ENCODE results near the gene NNT.
"Not testable (repeated sequence)": the region's sequence is repeated elsewhere in the genome, so short reads cannot be mapped to it uniquely, and the experiment has no call there.

NNT gene

GRCh38 chr5:43728581-43728980 is 125.6 kb downstream of the NNT start:
- no peak for DNase-seq (ENCODE audit: low read depth)
- TF ChIP-seq CTCF (IDR thresholded peaks at IDR 0.05; ENCODE audit: control insufficient read depth, extremely low read depth, insufficient read depth) = no peak
- no peak overlapping the region for H3K4me3 ChIP-seq (ENCODE audit: low read depth, low read length)

- peak; percentile 52 for TF ChIP-seq CTCF (IDR thresholded peaks at IDR 0.05; ENCODE audit: control insufficient read depth, extremely low read depth, insufficient read depth)
- no peak overlapping the region for H3K4me3 ChIP-seq (ENCODE audit: low read depth, low read length)
- DNase-seq (ENCODE audit: low read depth) = no peak
Observed at GRCh38 chr5:43729846-43730478, 127.0 kb downstream of the NNT start.

DNA sequence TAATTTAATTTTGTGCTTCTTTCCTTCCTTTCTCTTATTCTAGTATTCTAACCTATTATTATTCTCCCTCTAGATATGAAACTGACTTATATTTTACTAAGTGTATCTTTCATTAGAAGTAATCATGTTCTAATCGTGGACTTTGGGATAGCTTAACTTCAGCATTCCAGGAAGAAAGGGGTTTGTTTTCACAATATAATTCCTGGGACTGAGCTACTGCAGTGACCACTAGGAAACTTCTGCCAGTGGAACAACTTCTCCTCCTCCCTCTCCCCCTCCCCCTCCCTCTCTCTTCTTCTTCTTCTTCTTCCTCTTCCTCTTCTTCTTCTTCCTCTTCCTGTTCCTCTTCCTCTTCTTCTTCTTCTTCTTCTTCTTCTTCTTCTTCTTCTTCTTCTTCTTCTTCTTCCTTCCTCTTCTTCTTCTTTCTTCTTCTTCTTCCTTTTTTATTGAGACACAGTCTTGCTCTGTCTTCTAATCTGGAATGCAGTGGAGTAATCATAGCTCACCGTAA is 127.9 kb downstream of the NNT start:
- H3K4me3 ChIP-seq (ENCODE audit: low read depth, low read length) = no peak overlapping the region
- TF ChIP-seq CTCF (IDR thresholded peaks at IDR 0.05; ENCODE audit: control insufficient read depth, extremely low read depth, insufficient read depth) = no peak
- DNase-seq (ENCODE audit: low read depth) = no peak

DNA sequence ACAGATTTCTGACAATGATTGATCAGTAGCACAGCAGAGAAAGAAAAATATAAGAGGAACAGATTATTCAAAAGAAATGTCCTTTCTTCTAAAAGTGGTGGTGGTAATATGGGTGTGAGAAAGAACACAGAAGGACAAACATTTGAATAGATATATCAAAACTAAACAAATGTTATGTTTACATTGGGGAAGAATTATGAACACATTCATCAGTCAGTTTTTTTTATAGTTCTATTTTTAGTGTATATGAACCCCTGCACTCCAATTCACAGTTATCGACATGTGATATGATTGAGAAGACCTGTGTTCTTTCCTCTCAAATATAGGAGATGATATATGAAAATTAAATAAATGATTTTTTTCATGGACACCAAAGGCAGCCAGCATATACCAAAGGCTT is 128.6 kb downstream of the NNT start:
- TF ChIP-seq CTCF (IDR thresholded peaks at IDR 0.05; ENCODE audit: control insufficient read depth, extremely low read depth, insufficient read depth) = no peak
- DNase-seq (ENCODE audit: low read depth) = no peak
- no peak overlapping the region for H3K4me3 ChIP-seq (ENCODE audit: low read depth, low read length)

GRCh38 chr5:43745923-43746548 is 143.1 kb downstream of the NNT start:
- not testable (repeated sequence) for DNase-seq (ENCODE audit: low read depth); H3K4me3 ChIP-seq (ENCODE audit: low read depth, low read length)

DNA sequence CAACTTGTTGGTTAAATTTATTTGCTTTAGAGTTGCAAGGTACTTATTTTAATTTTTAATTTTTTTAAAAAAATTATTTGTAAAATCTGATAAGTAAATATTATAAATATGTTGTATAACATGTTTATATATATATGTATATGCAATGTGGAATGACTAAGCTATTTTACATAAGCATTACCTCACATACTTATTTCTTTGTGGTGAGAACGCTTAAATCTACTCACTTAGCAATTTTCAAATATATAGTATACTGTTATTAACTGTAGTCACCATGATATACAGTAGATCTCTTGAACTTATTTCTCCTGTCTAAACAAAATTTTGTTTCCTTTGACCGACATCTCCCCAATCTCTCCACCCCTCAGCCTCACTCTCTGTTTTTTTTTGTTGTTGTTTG is 147.8 kb downstream of the NNT start:
- no peak for TF ChIP-seq CTCF (IDR thresholded peaks at IDR 0.05; ENCODE audit: control insufficient read depth, extremely low read depth, insufficient read depth)
- no peak for DNase-seq (ENCODE audit: low read depth)
- H3K4me3 ChIP-seq (ENCODE audit: low read depth, low read length) = no peak overlapping the region

GRCh38 chr5:43753069-43753468 is 150.1 kb downstream of the NNT start:
- TF ChIP-seq CTCF (IDR thresholded peaks at IDR 0.05; ENCODE audit: control insufficient read depth, extremely low read depth, insufficient read depth) = no peak
- DNase-seq (ENCODE audit: low read depth) = no peak
- H3K4me3 ChIP-seq (ENCODE audit: low read depth, low read length) = no peak overlapping the region
